ENCODE results near the gene MEIOB.

Gene MEIOB

DNA sequence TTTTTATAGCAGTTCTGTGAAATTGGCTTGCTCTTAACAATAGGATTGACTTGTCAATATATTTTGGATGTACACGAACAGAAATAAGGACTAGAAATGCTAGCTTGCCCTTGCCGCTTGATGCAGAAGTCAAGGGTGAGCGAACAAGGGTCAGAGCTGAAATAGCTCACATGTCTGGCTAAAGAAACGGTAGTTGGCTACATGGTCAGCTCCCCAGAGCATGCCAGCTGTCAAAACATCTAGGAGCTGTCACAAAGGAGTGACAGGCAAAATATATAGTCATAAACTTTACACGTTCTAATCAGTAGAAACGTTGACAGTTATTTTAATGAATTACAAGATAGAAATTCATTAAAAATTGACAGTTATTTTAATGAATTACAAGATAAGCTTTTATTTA lies 2.9 kb upstream of the MEIOB start:
- DNase-seq = no peak

DNA sequence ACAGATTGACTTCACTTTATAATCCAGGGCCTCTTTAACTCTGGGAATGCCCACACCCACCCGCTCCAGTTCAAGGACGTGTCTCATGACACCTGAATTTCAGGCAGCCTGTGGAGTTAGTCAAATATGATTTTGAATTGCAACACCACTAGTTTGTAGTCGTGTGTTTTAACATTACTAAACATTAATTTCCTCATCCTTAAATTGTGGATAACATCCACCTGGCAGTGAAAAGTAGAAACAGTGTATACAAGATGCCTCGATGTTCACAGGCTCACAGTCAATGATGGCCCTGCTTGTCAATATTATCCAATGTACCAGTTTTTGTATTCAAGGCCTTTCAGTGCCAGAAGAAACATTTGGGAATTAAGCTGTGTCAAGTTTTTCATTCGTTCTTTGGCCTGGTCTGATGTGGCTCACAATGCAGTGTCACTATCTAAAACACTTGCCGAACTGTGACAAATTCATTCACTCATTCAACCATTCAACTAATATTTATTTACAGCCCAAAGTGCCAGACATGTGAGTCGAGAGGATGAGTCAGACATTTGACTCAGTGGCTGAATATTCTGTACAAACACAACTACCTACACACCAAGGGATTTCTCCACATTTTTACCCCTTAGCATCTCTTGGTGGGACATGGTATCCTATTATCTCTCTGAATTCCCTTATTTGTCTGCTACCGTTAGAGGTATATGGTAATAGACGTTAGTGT lies 1.4 kb downstream of the MEIOB start:
- DNase-seq = no peak

DNA sequence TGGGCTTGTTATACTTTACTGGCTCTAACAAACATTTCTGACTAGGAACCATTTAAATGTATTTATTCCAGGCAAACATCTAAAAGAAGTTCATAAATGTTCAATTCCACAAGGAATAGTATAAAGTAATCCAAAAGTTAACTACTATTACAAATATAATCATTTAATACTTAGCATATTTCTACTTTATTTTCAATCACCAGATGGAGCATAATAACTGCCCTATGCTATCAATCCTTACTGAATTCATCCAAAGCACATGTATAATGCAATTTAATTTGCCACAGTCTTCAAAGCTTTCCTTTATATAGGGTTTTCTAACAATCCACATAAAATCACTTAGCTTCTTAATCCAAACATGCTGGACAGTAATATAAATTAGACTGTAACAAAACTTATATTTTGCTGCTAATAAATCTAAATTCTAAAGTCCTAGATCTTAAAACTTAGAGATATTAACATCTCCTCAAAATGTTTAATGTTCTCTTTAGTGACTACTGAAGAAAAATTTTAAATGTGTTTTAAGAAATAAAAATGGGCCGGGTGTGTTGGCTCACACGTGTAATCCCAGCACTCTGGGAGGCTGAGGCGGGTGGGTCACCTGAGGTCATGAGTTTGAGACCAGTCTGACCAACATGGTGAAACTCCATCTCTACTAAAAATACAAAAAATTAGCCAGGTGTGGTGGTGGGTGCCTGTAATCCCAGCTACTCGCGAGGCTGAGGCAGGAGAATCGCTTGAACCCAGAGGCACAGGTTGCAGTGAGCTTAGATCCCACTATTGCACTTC lies 5.9 kb downstream of the MEIOB start:
- DNase-seq = no peak

DNA sequence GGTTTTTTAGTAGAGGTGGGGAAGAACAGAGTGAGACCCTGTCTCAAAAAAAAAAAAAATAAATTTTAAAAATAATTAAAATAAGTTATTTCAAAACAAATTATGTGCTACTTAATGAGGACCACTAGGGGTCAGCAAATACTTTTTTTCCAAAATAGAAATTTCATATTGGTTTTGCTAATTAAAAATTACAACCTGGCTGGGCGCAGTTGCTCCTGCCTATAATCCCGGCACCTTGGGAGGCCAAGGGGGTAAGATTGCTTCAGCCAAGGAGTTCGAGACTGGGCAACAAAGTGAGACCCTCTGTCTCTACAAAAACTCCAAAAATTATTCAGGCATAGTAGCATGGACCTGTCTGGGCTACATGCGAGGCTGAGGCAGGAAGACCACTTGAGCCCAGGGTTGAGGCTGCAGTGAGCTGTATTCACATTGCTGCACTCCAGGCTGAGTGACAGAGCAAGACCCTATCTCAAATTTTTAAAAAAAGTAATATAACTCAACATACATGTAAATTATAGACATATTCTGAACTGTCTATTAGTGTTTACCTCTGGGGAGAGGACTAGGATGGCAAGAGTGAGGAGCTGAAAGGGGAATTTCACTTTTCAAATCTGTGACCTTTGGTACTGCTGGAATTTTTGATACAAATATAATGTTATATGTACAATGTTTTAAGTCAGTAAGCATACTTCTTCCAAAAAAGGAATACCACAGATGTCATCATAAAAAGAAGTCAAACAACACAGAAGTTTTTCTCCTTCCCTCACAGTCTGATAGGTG lies 8.1 kb downstream of the MEIOB start:
- DNase-seq = no peak

DNA sequence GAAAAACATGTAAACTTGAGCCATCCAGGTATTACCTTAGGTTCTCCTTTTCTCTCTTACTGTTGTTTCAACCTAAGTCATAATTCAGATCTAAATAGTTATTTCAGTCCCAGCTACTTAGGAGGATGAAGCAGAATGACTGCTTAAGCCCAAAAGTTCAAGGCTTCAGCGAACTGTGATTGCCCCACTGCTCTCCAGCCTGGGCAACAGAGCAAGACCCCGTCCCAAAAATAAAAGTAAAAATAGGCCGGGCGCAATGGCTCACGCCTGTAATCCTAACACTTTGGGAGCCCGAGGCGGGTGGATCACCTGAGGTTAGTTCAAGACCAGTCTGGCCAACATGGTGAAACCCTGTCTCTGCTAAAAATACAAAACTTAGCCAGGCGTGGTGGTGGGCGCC lies 9.6 kb downstream of the MEIOB start:
- DNase-seq = no peak

DNA sequence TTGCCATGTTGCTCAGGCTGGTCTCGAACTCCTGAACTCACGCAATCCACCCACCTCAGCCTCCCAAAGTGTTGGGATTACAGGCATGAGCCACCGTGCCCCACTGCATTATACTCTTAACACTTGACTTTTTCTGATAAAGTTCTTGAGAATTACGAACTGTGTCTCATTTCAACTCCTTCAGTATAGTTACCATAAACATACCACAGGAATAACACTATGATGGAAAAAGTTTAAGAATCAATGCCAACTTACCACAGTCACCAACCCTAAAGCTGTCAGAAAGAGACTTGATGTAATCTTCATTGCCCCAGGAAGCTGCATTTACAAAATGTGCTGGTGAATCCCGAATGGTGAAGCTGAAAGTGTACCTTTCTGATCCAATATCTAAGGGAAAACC lies 10.2 kb downstream of the MEIOB start:
- DNase-seq = no peak

DNA sequence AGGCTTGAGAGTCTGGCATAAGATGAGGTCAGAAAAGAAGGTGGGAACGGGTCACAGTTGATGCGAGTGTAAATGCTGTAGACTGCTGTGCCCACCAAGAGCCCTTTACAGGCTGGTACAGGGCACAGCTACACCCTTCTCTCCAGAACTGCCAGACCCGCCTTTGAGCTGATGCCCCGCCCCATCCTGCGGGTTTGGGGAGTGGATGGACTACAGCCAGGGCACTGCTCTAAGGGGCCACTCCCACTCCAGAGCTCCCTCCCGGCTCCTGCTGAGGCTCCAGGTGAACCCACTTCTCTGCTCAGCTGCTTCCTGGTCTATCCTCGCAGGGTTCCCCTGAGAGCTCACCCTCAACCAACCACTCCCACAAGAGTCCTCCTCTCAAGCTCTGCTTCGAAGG lies 12.3 kb downstream of the MEIOB start:
- DNase-seq = no peak

DNA sequence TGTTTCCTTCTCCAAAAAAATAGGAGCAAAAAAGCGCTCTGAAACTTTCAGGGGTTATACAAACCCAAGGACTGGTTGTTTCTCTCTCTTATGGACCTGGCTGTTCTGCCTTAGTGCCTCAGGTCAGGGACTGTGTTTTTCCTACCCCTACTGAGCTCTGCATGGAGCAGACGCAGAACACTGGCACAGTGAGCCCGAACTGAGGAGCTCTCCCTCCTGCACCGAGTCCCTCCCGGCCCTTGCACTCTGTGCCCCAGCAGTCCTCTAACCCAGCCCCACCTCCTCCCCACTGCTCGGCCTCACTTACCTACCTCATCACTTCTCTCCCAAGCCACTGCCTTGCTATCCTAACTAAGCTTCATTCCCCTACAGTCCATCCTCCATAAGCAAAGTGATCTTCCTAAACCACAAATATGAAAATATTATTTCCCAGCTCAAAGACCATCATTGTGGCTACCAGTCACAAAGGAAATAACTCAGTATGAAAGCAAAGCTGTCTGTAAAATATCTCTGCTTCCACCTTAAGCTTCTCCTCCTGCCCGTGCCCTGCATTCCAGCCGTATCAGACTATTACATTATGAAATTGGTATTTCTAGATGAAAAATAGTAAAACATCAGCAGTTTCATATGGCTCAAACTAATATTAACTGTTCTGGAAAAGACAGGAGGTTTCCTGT lies 13.6 kb downstream of the MEIOB start:
- no peak for DNase-seq

DNA sequence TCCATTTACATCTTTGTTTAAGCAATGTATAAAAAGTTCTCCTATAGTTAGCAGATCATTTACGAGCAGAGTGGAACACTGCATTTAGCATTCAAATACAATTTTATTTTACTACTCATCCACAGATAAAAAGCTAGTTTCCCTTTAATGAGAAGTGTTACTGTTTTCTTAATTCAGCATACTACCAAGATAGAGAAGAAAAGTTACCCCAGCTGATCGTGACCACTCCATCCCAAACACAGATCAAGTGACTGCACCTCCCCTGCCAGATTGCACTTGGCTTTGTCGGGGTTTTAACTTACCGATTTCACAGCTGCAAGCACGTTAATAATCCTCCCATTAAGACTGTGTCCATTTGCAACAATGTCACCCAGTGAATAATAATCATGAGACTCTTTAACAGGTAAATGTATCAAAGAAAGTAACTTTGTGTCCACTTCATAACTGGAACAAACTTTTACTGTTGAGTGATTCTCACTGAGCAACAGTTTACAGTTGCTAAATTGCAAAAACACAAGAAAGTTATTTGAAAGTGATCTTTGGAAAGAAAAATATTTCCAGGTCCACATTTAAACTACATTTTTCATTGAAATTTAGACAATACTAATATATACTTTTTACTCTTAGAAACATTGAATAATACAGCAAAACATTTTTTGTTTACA lies 14.4 kb downstream of the MEIOB start:
- DNase-seq = no peak

DNA sequence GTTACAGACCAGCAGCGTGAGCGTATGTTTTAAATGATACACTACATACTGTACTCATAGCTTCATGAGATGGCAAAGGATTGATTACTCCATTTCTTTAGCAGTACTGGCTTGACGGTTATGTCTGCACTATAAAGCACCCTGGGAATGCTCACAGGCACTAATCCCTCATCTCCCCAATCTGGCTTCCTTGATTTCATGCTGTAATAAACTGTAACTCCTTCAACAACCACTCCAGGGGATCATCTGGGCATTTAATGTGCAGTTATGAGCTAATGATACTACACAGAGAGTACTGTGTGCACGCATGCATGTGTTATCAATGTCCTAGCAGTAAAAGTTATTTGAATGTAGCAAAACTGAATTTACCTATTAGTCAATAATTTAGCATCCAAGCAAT lies 20.2 kb downstream of the MEIOB start:
- no peak for DNase-seq

DNA sequence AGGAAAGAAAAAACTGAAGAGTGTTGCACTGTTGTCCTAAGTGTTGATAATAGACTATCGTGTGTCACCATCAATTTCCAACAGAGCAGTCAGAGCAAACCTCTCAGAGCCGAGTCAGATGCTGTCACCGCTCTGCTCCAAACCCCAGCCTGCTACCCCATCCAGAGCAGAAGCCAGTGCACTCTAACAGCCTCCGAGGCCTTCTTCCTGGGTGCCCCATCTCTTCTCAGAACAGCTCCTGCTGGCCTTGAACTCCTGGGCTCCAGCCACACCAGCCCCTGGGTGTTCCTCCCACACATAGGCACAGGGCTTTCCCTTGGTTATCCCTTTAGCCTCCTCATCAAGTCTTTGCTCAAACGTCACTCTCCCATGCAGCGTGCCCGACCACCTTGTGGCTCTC lies 21.0 kb downstream of the MEIOB start:
- DNase-seq = no peak

DNA sequence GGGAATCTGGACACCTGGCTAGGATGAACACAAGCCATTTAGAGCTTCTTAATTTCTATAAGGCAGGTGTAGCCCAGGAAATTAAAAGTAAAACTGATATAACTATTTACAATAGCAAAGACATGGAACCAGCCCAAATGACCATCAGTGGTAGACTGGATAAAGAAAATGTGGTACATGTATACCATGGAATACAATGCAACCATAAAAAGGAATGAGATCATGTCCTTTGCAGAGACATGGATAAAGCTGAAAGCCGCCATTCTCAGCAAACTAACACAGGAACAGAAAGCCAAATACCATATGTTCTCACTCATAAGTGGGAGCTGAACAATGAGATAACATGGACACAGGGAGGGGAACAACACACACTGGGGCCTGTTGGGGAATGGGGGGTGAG lies 25.5 kb downstream of the MEIOB start:
- no peak for DNase-seq

DNA sequence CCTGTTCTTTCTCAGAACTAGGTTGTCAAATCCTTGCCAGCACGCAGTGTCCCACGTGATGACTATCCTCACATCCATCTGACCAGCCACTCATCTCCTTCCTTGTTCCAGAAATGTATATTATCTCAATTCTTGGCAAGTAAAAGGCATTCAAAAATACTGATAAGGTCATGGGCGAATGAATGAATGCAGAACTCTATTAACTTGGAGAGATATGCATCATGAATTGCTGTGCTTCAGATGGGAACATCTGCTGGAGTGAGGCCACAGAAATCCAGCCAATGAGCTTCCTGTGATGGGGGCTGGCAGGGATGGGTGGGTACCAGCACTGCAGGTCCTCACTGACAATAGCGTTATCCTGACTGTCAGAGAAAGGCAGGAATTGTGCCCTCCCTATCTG lies 26.0 kb downstream of the MEIOB start:
- no peak for DNase-seq

DNA sequence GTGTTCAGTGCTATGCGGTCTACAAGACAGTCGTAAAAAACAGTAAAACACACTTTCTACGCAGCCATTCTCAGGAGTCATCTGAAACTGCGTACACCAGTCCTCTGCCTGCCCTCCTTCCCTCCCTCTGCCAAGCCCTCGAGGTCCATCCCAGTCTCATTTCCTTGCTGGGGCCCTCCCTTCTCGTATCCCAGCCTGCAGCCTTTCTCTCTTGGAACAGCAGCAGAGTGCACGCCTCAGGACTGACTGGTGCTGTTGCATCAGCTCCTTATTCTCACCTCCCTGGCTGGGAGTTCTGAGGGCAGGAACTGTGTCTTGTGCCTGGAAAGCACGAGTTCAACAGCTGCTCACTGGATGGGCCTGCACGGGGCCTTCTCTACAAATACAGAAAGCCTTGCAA lies 32.4 kb downstream of the MEIOB start:
- no peak for DNase-seq

DNA sequence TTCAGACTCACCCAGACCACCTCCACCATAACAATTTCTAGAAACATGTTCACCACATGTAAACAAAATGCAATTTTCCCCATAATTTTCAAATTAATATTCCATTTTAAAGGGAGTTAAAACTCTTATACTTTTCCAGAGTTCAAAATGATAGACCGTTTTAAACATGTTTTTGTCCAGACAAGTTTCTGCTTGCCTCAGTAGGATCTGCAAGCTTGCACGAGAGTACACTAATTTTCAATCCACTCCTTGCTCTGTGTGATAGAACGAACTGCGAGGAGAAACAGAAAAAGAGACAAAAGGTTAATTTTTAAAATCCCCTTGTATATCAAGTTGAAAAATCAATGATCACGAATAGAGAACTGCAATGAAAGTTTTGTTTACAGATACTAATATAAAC lies 37.9 kb downstream of the MEIOB start:
- DNase-seq = no peak

DNA sequence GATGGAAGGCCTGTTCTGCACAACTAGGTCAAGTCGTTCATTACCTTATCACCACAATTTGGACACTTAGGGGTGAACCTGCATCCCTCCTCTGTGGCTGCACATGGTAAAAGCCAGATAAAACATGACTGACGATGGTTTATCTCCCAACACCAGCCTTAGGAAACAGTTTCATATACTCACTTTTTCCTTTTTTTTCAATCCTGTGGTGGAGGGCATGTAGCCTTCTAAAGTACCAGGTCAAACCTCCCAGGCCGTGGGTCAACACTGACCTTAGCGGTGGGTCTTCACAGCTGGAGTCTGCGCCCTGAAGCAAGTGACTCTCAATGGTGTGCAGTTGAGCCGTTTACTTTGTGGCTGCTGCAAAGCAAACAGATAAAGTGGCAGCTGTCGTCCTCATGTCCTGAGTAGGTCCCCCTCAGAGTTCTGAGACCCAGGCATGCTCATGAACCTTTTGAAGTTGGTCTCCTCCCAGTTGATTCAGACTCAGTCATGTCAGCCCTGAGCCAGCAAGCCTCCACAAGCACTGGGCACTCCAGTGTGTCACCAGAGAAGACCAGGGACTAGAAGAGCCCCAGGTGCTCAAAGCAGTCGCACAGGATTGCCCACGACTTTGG lies 39.0 kb downstream of the MEIOB start:
- DNase-seq = no peak

DNA sequence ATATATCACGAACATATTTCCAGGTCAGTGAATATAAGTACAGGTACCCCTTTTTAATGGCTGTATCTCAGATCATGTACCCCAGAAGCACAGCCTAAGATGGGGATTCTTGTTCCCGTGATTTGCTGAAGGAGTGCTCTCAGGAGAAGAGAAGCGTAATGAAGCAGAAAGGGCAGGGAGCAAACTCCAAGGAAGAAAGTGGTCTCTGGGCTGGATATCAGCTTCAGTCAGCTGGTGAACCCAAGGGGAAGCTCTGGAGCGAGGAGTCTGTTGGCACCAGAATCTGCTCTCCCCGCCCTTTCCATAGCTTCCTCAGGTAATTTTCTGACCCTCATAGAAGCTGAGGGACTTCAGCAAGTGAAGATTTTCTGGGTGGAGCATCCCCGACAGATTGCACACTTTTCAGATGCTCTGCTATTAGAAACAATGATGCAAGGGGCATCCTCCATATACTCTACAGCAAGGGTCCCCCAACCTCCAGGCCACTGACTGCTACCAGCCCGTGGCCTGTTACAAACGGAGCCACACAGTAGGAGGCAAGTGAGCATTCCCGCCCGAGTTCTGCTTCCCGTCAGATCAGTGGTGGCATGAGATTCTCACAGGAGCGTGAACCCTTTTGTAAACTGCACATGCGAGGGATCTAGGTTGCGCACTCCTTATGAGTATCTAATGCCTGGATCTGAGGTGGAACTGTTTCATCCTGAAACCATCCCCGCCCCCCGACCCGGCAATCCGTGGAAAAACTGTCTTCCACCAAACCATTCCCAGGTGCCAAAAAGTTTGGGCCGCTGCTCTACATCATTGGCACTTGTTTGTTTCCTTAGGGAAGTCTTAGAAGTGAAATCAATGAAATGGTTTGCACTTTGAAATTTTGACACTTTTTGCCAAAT lies 40.5 kb downstream of the MEIOB start:
- no peak for DNase-seq

DNA sequence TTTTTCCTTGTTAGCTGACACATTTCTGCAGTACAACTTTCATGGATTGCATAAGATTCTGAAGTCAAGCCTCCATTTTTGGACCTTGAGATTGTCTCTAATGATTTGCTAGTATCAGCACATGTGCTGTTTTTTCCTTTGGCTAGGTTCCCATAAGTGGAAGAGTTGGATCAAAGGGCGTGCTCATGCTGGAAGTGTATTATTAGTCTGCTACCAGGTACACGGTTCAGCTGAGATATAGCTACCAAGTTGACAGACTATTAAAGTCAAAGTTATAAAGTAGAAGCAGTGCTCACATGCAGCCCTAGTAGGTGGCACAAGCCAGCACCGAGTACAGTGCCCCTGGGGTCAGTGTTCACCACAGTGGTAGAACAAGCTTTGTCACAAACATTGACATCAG lies 41.8 kb downstream of the MEIOB start:
- no peak for DNase-seq

DNA sequence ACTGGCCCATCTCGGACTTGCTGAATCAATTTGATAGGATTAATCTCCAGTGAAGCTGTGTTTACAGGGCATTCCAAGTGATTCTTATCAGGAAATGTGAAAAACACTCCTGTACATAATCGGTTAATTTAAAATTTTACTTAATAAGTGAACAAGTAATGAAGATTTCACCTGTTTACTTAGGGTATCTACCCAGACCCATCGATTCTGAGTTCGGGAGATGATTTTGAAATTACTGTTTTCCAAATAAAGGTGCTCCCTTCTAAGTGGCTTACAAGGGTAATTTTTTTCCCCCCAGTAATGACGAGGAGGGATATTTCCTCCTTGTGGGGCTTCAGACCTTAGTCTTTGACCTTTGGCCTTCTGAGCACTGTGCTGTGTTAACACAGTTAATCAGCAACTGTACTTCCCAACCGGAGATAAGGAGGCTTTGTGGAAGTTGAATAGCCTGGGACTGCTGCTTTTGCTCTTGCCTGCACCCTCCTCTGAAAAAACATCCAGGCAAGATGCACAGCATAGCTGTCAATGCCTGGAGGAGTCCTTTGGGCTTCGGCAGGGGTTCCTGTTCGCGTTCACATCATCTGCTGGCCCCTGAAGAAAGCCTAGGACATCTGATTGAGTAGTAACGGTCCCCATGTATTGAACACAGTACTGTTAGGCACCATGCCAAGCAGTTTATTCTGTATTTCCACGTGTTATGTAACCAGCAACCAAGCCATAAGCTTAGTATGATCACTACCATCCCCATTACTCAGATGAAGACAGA lies 43.1 kb downstream of the MEIOB start:
- no peak for DNase-seq
